Type B pancreatic cell (in vitro differentiated cells): ENCODE measurements around the gene CDC14A. TPM values are rescaled to one million over a fixed set of nuclear protein-coding genes. Genes with fewer than 3 reads are reported as not detected.
A peak's percentile ranks its signal among the peaks of the same experiment; 100 is the strongest.

Source experiments
- DNase-seq: peaks from one replicate; pipeline ENCODE4 v3.0.0; 2021; ENCODE audit warnings: mixed read lengths; ENCODE audit not compliant: unreplicated experiment; ENCODE audit errors: extremely low spot score
- H3K27ac Mint-ChIP-seq: 2 replicates; pipeline ENCODE4 v1.8.0; 2021; ENCODE audit warnings: mild to moderate bottlenecking, mixed read lengths
- H3K27me3 Mint-ChIP-seq: 2 replicates; pipeline ENCODE4 v1.8.0; 2021; ENCODE audit warnings: mixed read lengths
- H3K36me3 Mint-ChIP-seq: 2 replicates; pipeline ENCODE4 v1.8.0; 2021; ENCODE audit warnings: mixed read lengths
- H3K4me1 Mint-ChIP-seq: one replicate; pipeline ENCODE4 v1.8.0; 2021; ENCODE audit warnings: mixed read lengths; ENCODE audit not compliant: unreplicated experiment
- H3K4me3 Mint-ChIP-seq: 2 replicates; pipeline ENCODE4 v1.8.0; 2021; ENCODE audit warnings: mild to moderate bottlenecking, mixed read lengths
- H3K9me3 Mint-ChIP-seq: 2 replicates; pipeline ENCODE4 v1.8.0; 2021; ENCODE audit warnings: mixed read lengths
- total RNA-seq: library from RNA; stranded (reverse); gene quantifications from 2 replicates; pipeline ENCODE4 v1.2.1, GENCODE V29; 2021; ENCODE audit warnings: low replicate concordance
- TF ChIP-seq, protein P1 (sequence below): fragments of 200-600 bp; sonication (generic); conservative IDR thresholded peaks from 2 replicates; pipeline ENCODE4 v1.5.0; 2021; ENCODE audit warnings: antibody characterized with exemption, mild to moderate bottlenecking

The CDC14A gene
- total RNA-seq, 1 donor from 2014 or later: 11.4 TPM

DNA sequence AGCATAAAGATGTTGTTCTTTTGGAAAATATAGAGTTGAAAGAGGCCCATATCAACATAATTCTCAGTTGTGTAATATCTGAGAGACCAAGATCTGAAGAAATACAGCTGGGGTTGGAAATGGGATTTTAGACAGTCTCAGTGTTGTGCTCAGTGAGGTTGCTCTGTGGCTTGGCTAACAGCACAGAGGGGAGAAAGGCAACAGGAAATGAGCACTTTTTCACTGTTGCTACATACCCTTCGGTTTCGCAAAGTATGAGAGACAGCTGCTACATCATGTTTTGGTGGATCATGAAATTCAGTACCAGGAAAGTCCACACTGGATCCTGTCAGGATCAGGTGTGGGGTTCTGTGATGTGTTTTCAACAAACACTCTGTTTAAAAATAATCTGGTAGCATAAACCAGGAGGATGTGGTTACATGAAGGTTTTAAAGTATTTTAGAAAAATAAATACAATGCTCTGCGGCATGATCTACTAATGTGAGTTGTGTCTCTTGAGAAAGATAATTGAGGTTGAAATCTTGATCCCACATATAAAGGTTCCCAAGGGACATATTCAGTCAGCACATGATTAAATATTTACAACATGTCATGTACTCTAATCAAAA lies 178.7 kb downstream of the CDC14A start:
- TF ChIP-seq, protein P1, sequence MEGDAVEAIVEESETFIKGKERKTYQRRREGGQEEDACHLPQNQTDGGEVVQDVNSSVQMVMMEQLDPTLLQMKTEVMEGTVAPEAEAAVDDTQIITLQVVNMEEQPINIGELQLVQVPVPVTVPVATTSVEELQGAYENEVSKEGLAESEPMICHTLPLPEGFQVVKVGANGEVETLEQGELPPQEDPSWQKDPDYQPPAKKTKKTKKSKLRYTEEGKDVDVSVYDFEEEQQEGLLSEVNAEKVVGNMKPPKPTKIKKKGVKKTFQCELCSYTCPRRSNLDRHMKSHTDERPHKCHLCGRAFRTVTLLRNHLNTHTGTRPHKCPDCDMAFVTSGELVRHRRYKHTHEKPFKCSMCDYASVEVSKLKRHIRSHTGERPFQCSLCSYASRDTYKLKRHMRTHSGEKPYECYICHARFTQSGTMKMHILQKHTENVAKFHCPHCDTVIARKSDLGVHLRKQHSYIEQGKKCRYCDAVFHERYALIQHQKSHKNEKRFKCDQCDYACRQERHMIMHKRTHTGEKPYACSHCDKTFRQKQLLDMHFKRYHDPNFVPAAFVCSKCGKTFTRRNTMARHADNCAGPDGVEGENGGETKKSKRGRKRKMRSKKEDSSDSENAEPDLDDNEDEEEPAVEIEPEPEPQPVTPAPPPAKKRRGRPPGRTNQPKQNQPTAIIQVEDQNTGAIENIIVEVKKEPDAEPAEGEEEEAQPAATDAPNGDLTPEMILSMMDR: no peak

DNA sequence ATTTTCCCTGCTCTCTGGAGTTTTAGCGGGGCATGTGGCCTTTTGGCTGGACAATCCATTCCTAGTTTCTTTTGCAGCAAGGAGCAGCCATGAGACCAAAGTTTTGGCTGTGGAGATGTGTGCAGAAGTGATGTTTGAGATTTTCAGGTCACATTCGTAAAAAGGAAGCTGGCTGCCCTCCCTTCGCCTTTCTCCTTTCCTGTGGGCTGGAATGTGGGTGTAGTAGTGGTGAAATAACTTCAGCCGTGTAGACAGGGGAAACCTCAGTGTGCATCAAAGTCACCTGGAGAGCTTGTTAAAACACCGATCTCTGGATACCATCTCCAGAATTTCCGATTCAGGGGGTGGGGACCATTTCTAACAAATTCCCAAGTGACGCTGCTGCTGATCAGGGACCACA lies 180.3 kb downstream of the CDC14A start:
- H3K4me3 Mint-ChIP-seq: no peak overlapping the region
- H3K36me3 Mint-ChIP-seq: no peaks in the 10 kb centered on the region
- no peak overlapping the region for H3K27ac Mint-ChIP-seq
- no peaks in the 10 kb centered on the region for H3K9me3 Mint-ChIP-seq
- H3K27me3 Mint-ChIP-seq: peaks cover 50% of the 10 kb centered on the region
- TF ChIP-seq, protein P1: no peak
- H3K4me1 Mint-ChIP-seq: peaks cover 4% of the 10 kb centered on the region
- DNase-seq: no peak

More for the DNA sequence above, 178.7 kb downstream of the CDC14A start:
- H3K4me3 Mint-ChIP-seq: no peak overlapping the region
- H3K36me3 Mint-ChIP-seq: no peaks in the 10 kb centered on the region
- no peaks in the 10 kb centered on the region for H3K9me3 Mint-ChIP-seq
- no peak for DNase-seq
- H3K4me1 Mint-ChIP-seq: peaks cover 4% of the 10 kb centered on the region
- H3K27me3 Mint-ChIP-seq: peaks cover 33% of the 10 kb centered on the region
- H3K27ac Mint-ChIP-seq: no peak overlapping the region

DNA sequence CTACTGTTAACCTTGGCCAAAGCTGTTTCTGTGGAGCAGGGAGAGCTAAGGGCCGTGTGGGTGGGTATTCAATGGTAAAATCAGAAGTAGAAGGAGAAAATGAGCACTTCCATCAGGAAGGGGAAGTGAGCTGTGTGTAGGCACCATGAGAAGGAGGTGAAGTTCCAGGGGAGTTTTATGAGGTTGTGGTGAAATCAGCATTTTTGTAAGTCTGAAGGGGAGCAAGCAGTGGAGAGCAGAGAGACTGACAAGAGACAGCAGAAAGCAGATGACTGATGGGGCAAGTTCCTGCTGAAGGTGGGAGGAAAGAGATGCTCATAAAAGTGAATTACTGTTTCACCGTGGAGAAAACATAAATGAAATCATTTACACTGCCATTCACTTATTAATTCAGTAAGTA lies 183.0 kb downstream of the CDC14A start:
- no peaks in the 10 kb centered on the region for H3K4me1 Mint-ChIP-seq
- no peaks in the 10 kb centered on the region for H3K36me3 Mint-ChIP-seq
- H3K4me3 Mint-ChIP-seq: no peak overlapping the region
- peaks cover 65% of the 10 kb centered on the region for H3K27me3 Mint-ChIP-seq
- no peak for DNase-seq
- H3K27ac Mint-ChIP-seq: no peak overlapping the region
- no peaks in the 10 kb centered on the region for H3K9me3 Mint-ChIP-seq
- TF ChIP-seq, protein P1: no peak

DNA sequence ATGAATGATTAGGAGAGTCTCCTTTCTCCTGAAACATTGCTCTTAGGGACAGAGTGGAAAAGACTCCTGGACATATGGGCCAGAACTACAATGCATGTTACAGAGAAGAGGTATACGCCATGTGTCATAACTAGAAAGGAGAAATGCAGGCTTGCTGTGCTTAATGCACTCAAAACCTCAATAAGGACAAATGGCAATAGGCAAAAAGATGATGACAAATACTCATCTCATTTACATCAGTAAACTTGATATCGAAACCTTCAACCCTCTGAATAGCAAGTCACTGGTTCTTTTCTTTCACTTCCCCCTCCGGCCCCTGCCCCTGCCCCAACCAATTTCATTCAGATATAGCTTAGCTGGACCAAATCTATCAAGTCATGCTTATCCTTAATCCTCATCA lies 183.7 kb downstream of the CDC14A start:
- peaks cover 73% of the 10 kb centered on the region for H3K27me3 Mint-ChIP-seq
- no peaks in the 10 kb centered on the region for H3K4me1 Mint-ChIP-seq
- TF ChIP-seq, protein P1: no peak
- DNase-seq: no peak
- H3K36me3 Mint-ChIP-seq: no peaks in the 10 kb centered on the region
- H3K4me3 Mint-ChIP-seq: no peak overlapping the region
- H3K27ac Mint-ChIP-seq: no peak overlapping the region
- H3K9me3 Mint-ChIP-seq: no peaks in the 10 kb centered on the region

DNA sequence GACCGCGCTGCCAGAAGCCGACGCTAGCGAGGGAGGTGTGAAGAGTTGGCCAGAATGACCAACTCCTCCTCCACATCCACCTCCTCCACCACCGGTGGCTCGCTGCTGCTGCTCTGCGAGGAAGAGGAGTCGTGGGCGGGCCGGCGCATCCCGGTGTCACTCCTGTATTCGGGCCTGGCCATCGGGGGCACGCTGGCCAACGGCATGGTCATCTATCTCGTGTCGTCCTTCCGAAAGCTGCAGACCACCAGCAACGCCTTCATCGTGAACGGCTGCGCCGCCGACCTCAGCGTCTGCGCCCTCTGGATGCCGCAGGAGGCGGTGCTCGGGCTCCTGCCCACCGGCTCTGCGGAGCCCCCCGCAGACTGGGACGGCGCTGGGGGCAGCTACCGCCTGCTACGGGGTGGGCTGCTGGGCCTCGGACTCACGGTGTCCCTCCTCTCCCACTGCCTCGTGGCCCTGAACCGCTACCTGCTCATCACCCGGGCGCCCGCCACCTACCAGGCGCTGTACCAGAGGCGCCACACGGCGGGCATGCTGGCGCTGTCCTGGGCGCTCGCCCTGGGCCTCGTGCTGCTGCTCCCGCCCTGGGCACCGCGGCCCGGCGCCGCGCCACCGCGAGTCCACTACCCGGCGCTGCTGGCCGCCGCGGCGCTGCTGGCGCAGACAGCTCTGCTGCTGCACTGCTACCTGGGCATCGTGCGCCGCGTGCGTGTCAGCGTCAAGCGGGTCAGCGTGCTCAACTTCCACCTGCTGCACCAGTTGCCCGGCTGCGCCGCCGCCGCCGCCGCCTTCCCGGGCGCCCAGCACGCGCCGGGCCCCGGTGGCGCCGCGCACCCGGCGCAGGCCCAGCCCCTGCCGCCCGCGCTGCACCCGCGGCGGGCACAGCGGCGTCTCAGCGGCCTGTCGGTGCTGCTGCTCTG lies 186.9 kb downstream of the CDC14A start:
- H3K4me1 Mint-ChIP-seq: no peaks in the 10 kb centered on the region
- DNase-seq: no peak
- H3K27me3 Mint-ChIP-seq: peaks cover 88% of the 10 kb centered on the region
- no peaks in the 10 kb centered on the region for H3K9me3 Mint-ChIP-seq
- H3K4me3 Mint-ChIP-seq: peak overlapping the region; percentile 80
- H3K27ac Mint-ChIP-seq: no peak overlapping the region
- H3K36me3 Mint-ChIP-seq: no peaks in the 10 kb centered on the region
- TF ChIP-seq, protein P1: peak; percentile 61
